IPS-NIHi11 (cell line): ENCODE results near the gene NDUFAF8.

Source experiments
- DNase-seq: peaks from one replicate; pipeline ENCODE4 v3.0.0; 2012; ENCODE audit warnings: mixed read lengths, low spot score

NDUFAF8 gene

GRCh38 chr17:81252326-81252986, 13.3 kb downstream of the NDUFAF8 start:
- DNase-seq, result no peak

GRCh38 chr17:81252987-81253329, 13.8 kb downstream of the NDUFAF8 start:
- DNase-seq, result no peak

- DNase-seq, result peak; percentile 78
These were observed 14.4 kb downstream of the NDUFAF8 start for GRCh38 chr17:81253358-81254131.

GRCh38 chr17:81254955-81255717, 16.0 kb downstream of the NDUFAF8 start:
- DNase-seq, result peak; percentile 82

DNA sequence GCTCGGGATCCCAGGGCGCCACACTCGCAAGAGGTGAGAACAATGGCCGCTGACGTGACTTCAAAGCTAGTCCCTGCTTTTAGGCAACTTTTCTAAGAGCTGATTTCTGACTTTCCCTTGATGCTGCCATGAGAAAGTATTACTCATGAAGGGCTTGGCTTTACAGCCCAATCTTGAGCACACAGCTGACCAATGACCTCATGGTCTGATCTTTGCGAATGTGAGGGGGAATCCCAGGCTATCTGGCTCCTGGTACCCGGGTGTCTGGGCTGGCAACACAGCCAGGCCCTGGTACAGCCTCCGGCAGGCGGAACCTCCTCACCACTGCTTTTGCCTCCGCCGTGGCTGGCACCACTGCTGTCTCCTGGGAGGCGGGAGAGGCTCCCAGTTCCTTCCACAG, 17.5 kb downstream of the NDUFAF8 start:
- no peak for DNase-seq

DNA sequence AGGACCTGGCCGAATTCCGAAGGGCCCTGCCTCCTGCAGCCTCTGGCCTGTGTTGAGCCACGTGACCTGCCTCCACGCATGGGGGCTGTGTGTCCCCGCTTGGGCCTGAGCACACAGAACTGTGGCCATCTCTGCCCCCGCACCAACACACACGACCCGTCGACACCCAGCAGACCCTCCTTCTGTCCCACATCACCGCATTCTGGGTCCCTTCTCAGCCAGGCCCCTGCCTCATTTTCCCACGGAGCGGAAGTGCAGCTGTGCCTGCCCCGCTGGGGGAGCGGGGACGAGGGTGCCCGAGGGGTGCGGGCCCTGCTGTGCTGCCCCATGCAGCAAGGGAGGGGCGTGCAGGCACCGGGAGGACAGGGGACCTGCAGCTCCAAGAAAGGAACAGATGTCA, 18.4 kb downstream of the NDUFAF8 start:
- DNase-seq, result no peak

GRCh38 chr17:81258292-81258691, 19.2 kb downstream of the NDUFAF8 start:
- DNase-seq, result peak; percentile 77

DNA sequence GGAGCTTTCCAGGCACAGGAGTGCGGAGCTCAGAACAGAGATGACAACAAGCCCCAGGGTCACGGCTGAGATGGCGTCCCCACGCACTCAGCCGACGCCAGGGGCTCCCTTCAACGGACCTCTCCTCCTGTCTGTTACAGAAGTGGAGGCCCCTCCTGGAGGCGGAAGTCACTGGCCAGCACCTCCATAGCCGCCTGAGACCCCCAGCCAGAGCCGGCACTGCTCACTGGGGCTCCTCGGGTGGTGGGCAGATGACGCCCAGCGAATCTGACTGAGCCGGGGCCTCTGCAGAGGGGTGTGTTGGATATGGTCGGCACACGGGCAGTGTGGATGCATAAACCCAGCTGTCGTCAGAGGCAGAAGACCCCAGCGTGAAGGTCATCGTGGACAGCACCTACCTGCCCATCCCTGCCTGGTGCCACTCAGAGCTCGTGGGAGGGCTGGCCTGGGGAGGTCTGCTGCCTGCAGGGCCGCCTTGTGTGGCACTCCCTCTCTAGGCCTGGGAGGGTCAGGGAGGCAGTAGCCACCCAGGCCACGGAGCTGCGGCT, 20.0 kb downstream of the NDUFAF8 start:
- no peak for DNase-seq

DNA sequence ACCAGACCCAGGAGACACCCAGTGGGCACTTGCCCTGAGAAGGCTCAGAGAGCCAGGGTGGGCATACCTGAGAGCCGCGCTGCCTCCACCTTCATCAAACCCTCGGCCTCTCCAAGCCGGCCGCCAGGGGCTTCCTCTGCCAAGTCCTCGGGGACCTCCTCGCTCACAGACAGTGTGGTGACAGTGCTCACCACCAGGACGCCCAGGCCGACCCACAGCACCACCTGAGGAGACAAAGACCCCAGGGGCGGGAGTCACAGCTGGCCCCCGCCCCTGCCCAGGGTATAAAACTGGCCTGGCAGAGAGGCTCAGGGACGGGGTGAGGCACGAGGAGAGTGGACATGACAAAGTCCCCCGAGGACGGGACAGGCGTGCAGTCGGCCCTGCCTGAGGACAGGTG, 21.1 kb downstream of the NDUFAF8 start:
- DNase-seq, result no peak

DNA sequence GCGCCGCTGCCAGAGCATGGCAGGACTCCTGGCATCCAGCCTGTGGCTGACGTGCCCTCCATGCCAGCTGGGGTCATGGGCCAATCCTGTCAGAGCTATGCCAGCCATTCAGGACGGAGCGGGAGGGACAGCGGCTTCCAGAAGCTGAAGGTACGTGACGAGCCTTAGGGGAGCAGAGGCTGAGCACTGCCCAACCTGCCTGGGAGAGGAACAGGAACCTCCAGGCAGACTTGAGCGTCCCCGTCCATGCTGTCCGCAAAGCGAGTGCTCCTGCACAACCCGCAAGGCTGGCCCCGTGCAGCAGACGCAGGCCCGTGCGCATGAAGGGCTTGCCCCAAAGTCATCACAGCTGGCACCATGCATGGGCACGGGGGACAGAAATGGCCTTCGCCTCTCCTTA, 21.5 kb downstream of the NDUFAF8 start:
- DNase-seq, result no peak

DNA sequence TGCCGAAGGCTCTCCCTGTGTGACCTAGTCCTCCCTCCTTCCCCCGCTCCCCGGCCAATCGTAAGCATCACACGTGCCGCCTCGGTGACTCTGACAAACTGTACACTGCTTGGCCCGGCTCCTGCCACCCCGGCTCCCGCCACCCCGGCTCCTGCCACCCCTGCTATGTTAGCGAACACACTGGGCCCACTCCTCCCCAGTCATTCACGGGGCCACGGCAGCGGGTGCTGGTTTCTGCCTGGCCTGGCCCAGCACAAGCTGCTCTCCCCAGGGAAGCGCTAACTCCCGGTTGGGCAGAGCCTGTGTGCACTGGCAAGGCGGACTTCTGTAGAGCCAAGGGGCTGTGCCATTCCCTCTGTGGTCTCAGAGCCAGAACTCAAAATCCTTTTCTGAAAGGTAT, 22.0 kb downstream of the NDUFAF8 start:
- DNase-seq, result no peak

DNA sequence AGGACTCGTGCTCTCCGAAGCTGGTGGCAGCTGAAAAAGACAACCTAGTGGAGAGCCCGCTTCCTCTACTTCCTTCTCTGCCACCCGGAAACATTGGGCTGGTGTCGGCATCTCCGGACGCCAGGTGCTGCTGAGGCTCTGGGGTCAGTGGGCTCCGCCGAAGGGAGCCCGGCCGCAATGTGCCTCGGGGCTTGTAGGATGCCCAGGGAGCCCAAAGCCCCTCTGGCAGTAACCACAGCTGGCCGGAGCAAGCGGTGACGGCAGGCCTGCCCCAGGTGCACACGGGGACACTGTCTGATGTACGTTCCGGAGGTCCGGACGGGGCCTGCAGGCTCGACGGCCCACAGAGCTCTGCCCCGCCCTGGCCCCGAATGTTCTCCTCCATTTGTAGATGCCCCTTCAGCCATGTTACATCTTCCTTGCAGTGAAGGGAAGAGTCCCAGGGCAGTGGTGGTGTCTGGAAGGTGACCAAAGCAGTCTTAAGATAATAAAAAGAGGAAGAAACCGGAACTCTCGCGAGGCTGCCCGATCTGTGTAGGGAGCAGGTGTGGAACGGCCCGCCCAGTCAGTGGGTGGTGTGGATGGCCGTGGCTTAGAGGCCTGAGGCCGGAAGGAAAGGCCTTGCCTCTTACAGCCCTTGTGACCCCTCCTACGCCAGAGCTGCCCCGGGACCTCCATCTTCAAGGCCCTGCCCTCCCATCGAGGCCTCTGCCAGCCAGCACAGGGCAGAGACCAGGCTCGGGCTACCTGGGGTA, 22.6 kb downstream of the NDUFAF8 start:
- DNase-seq, result no peak

DNA sequence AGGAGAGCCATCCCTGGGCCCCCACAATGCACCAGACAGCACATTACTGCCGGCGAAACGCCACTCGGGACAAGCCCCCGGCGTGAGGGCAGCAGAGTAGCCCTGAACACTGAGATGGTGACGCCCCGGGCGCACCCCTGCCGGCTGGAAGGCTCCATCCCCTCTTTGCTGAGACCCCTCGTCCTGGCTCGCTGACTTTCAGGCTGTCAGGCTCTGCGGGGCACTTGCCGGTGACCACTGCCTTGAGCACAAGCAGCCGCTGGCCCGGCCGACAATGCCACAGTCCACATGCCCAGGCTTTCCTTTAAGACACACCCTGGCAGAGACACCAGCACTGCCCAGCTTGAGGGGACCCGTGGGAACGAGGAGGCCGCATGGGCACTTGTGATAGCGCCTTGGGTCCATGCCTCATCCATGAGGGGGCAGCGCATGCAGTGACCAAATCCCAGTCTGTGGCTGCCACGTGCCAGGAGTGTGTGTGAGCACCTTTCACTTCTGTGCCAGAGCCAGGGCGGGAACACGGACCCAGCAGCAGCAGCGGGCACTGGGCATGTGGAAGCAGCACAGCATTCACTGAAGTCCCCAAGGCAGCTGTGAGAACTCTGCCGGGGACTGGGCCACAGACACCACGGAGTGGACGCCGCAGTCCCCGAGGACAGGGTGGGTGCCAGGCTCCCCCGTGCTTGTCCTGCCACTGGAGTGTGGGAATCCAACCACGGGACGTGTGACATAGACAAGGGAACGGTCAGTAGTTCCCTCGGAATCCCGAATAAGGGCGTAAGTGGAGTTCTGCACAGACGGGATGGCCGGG, 24.5 kb downstream of the NDUFAF8 start:
- DNase-seq, result no peak

DNA sequence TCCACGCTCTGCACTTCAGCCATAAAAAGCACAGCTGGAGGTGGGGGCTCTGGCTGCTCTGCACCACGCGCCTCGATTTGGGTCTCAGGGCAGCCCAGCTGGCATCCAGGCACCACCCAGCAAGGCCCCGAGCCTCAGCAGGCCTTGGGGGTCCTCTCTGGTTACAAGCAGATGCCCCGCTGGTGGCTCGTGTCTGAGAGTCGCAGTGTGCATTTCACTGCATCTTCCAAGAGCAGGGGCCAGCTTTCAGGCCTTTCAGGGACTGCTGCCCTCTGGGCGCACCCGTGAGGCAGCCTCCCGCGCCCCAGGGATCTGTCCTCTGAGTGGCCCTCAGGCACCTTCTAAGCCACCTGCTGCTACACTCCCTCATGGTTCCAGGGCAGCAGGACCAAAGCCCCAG, 25.5 kb downstream of the NDUFAF8 start:
- no peak for DNase-seq

- no peak for DNase-seq
These were observed 26.5 kb downstream of the NDUFAF8 start for GRCh38 chr17:81265576-81265975.

DNA sequence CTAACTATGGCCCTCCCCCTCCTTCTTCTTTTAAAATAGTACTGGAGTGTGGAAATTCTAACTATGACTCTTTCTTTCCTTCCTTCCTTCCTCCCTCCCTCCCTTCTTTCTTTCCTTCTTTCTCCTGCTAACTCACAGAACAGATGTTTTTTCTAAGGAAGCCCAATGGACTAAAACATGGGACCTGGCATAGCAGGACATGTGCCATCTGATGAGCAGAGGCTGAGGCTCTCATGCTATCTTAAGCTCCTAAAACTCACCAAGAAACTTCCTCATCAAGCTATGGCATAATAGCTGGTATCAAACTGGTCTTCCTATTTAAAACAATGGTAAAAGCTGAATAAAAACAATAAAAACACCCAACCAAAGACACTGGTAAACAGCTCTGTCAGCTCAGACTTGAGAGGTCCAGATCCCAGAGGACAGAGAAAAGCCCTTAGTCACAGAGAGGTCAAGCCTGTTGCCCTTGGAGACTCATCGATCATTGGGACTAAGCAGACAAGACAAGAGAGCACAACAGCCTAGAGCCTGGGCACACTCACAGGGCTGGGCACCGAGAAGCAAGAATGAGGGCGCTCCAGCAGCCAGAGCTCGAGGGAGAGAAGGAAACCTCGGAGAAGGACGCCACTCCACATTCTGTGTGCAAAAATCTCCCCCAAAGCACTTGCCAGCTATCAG, 28.4 kb downstream of the NDUFAF8 start:
- DNase-seq, result no peak

GRCh38 chr17:81270279-81270678, 31.2 kb downstream of the NDUFAF8 start:
- no peak for DNase-seq

DNA sequence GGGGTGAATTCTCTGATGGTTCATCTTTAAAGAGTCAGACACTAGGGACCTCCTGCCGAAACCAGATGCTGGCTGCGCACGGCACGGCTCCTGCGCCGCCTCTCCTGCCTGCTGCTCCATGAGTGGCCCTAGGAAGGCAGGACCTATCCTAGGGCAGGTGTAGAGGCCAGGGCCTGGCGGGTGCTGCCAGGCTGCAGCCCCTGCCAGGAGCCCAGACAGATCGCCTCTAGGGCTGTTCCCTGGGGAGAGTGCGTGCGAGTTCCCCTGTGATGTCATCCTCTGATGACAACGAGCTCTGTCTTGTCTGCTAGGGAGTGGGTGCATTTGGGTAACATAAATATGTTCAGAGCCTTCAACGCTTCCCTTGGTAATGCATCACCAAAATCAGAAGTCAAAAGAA, 32.1 kb downstream of the NDUFAF8 start:
- DNase-seq, result no peak

DNA sequence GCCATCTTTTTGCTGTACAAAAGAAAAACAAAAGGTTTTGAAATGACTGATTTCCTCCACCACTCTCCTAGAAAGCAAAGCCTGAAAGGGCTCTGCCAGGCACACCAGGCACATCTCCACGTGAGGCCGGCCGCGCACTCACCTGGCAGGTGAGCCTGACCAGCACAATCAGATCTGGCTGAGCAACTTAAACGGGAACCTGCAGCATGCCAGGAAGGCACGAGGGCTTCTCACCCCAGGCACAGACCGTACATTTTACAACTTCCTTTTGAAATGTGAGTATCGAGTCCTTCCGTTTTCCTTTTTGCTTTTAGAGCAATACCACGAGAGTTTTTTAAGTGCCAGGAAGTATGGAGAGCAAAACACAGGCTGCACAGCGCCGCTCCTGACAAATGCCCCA, 33.5 kb downstream of the NDUFAF8 start:
- no peak for DNase-seq

DNA sequence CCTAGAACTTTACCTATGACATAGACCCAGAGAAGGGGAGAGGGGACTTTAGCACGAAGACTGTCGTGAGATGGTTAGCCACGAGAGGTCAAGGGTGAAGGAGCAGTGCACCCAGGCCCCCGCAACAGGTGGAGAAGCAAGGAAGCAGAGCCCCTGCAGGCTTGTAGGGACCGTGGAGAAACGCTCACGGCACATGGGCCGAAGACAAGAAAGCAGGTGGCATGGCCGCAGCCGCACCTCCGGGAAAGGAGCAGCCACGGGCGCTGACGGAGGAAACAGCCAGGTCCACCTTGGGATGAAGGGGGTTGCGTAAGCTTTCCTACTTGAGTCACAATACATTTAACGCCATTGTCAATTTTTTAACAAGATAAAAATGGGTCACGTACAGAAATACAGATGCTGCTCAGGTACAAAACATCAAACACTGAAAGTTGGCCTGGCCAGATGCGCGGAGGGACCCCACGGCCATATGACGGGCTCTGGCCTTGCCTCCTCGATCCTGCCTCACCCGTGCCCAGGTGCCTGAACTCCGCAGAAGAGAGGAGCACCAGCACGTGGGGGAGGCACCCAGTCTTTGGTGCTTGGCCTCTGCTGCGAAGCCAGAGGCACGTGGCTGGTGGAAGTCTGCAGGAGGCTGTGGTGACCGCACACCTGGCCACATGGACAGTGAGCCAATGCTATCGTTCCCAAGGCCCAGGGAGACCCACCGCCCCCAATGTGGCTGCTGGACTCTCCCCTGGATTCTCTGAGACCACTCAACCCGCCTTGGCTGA, 34.8 kb downstream of the NDUFAF8 start:
- no peak for DNase-seq
